ENCODE data around the gene ACTR3.

ACTR3 gene

GRCh38 chr2:114001152-114001551, 111.3 kb downstream of the ACTR3 start:
- Histone ChIP-seq H2AFZ (ENCODE audit: low read depth, low read length) (no peak overlapping the region), H3K4me1 (ENCODE audit: insufficient read depth, low read length) (no peaks in the 10 kb centered on the region), H3K9ac (ENCODE audit: low read depth, low read length) (no peak overlapping the region), H3K4me2 (ENCODE audit: insufficient read depth, low read length) (no peak overlapping the region), H3K27ac (ENCODE audit: low read length) (no peak overlapping the region), H3K36me3 (ENCODE audit: insufficient read depth, low read length) (no peaks in the 10 kb centered on the region), H3K9me3 (ENCODE audit: insufficient read depth, low read length, severe bottlenecking) (no peaks in the 10 kb centered on the region), H3K27me3 (ENCODE audit: insufficient read depth, low read length, poor library complexity) (no peaks in the 10 kb centered on the region), H4K20me1 (ENCODE audit: insufficient read depth, low read length) (no peaks in the 10 kb centered on the region), H3K79me2 (ENCODE audit: insufficient read depth, low read length) (no peaks in the 10 kb centered on the region), H3K4me3 (ENCODE audit: low read depth in 1 of 2, low read length in 2 of 2) (no peak overlapping the region)
- DNase-seq (no peak), ATAC-seq (ENCODE audit: insufficient read depth, low read depth) (no peak)
- no peak for TF ChIP-seq CTCF (IDR thresholded peaks at IDR 0.05; ENCODE audit: borderline replicate concordance, extremely low read depth, low read length, poor library complexity, severe bottlenecking)
- TF ChIP-seq EZH2 (IDR thresholded peaks at IDR 0.05; ENCODE audit: borderline replicate concordance, low read depth, low read length, severe bottlenecking): no peak

GRCh38 chr2:114001937-114002336, 112.0 kb downstream of the ACTR3 start:
- Histone ChIP-seq H3K9me3 (ENCODE audit: insufficient read depth, low read length, severe bottlenecking) (no peaks in the 10 kb centered on the region), H3K4me2 (ENCODE audit: insufficient read depth, low read length) (no peak overlapping the region), H3K27ac (ENCODE audit: low read length) (no peak overlapping the region), H3K36me3 (ENCODE audit: insufficient read depth, low read length) (no peaks in the 10 kb centered on the region), H3K27me3 (ENCODE audit: insufficient read depth, low read length, poor library complexity) (no peaks in the 10 kb centered on the region), H4K20me1 (ENCODE audit: insufficient read depth, low read length) (no peaks in the 10 kb centered on the region), H3K4me3 (ENCODE audit: low read depth in 1 of 2, low read length in 2 of 2) (no peak overlapping the region), H2AFZ (ENCODE audit: low read depth, low read length) (no peak overlapping the region), H3K4me1 (ENCODE audit: insufficient read depth, low read length) (no peaks in the 10 kb centered on the region), H3K79me2 (ENCODE audit: insufficient read depth, low read length) (no peaks in the 10 kb centered on the region), H3K9ac (ENCODE audit: low read depth, low read length) (no peak overlapping the region)
- DNase-seq (no peak), ATAC-seq (ENCODE audit: insufficient read depth, low read depth) (no peak)
- TF ChIP-seq EZH2 (IDR thresholded peaks at IDR 0.05; ENCODE audit: borderline replicate concordance, low read depth, low read length, severe bottlenecking): no peak
- TF ChIP-seq CTCF (IDR thresholded peaks at IDR 0.05; ENCODE audit: borderline replicate concordance, extremely low read depth, low read length, poor library complexity, severe bottlenecking): no peak

- Histone ChIP-seq H3K36me3 (ENCODE audit: insufficient read depth, low read length) (no peaks in the 10 kb centered on the region), H3K9ac (ENCODE audit: low read depth, low read length) (no peak overlapping the region), H3K27me3 (ENCODE audit: insufficient read depth, low read length, poor library complexity) (no peaks in the 10 kb centered on the region), H3K4me1 (ENCODE audit: insufficient read depth, low read length) (no peaks in the 10 kb centered on the region), H3K4me2 (ENCODE audit: insufficient read depth, low read length) (no peak overlapping the region), H4K20me1 (ENCODE audit: insufficient read depth, low read length) (no peaks in the 10 kb centered on the region), H2AFZ (ENCODE audit: low read depth, low read length) (no peak overlapping the region), H3K79me2 (ENCODE audit: insufficient read depth, low read length) (no peaks in the 10 kb centered on the region), H3K4me3 (ENCODE audit: low read depth in 1 of 2, low read length in 2 of 2) (no peak overlapping the region), H3K9me3 (ENCODE audit: insufficient read depth, low read length, severe bottlenecking) (no peaks in the 10 kb centered on the region), H3K27ac (ENCODE audit: low read length) (no peak overlapping the region)
- ATAC-seq (ENCODE audit: insufficient read depth, low read depth) (no peak), DNase-seq (no peak)
- TF ChIP-seq EZH2 (IDR thresholded peaks at IDR 0.05; ENCODE audit: borderline replicate concordance, low read depth, low read length, severe bottlenecking): no peak
- TF ChIP-seq CTCF (IDR thresholded peaks at IDR 0.05; ENCODE audit: borderline replicate concordance, extremely low read depth, low read length, poor library complexity, severe bottlenecking): no peak
Observed at GRCh38 chr2:114005110-114005783, 115.4 kb downstream of the ACTR3 start.

Data from DND-41 (cell line).